Fibroblast of villous mesenchyme (primary cell): ENCODE measurements around the gene HK1. TPM values are rescaled to one million over a fixed set of nuclear protein-coding genes. Genes with fewer than 3 reads are reported as not detected.

Experiments
- DNase-seq: peaks from one replicate; pipeline ENCODE4 v3.0.0-alpha.2; 2010; ENCODE audit warnings: low read depth
- H3K4me3 ChIP-seq: 2 replicates; pipeline ENCODE4 v1.5.1; 2011; ENCODE audit warnings: low read depth, mild to moderate bottlenecking, low read length
- CTCF ChIP-seq: IDR thresholded peaks from 2 replicates; pipeline ENCODE4 v1.5.1; 2012; ENCODE audit warnings: low read depth, mild to moderate bottlenecking, low read length; ENCODE audit not compliant: insufficient read depth
- total RNA-seq: library from RNA; depleted of rRNA; stranded (reverse); fragments of >200 nt; gene quantifications from 2 replicates; pipeline ENCODE4 v1.2.3, GENCODE V29; 2012

HK1 gene
- total RNA-seq, 1 donor: 91.1 TPM

- no peak for DNase-seq
These were observed 141.4 kb downstream of the HK1 start for GRCh38 chr10:69419744-69420126.

GRCh38 chr10:69421611-69422308, 143.5 kb downstream of the HK1 start:
- DNase-seq: peak; percentile 95
- no peak for TF ChIP-seq CTCF
- no peak overlapping the region for H3K4me3 ChIP-seq

More at GRCh38 chr10:69419744-69420126, 141.4 kb downstream of the HK1 start:
- no peak overlapping the region for H3K4me3 ChIP-seq
- TF ChIP-seq CTCF: no peak

GRCh38 chr10:69422676-69423075, 144.4 kb downstream of the HK1 start:
- H3K4me3 ChIP-seq: no peak overlapping the region
- TF ChIP-seq CTCF: no peak
- no peak for DNase-seq

GRCh38 chr10:69425041-69425440, 146.7 kb downstream of the HK1 start:
- no peak overlapping the region for H3K4me3 ChIP-seq
- no peak for DNase-seq
- no peak for TF ChIP-seq CTCF

GRCh38 chr10:69425511-69426298, 147.4 kb downstream of the HK1 start:
- TF ChIP-seq CTCF: no peak
- DNase-seq: no peak
- H3K4me3 ChIP-seq: no peak overlapping the region

- DNase-seq: peak; percentile 82
- no peak overlapping the region for H3K4me3 ChIP-seq
- no peak for TF ChIP-seq CTCF
These were observed 148.1 kb downstream of the HK1 start for GRCh38 chr10:69426376-69426727.

GRCh38 chr10:69428165-69428564, 149.9 kb downstream of the HK1 start:
- DNase-seq: no peak
- TF ChIP-seq CTCF: no peak
- H3K4me3 ChIP-seq: no peak overlapping the region
